Middle frontal gyrus (tissue), 1 donor: Measurements from ENCODE around the gene KCNH2.

Source experiments
- DNase-seq: peaks from one replicate; pipeline ENCODE4 v3.0.0-alpha.2; 2015; ENCODE audit warnings: low spot score; ENCODE audit errors: extremely low spot score

KCNH2 gene

DNA sequence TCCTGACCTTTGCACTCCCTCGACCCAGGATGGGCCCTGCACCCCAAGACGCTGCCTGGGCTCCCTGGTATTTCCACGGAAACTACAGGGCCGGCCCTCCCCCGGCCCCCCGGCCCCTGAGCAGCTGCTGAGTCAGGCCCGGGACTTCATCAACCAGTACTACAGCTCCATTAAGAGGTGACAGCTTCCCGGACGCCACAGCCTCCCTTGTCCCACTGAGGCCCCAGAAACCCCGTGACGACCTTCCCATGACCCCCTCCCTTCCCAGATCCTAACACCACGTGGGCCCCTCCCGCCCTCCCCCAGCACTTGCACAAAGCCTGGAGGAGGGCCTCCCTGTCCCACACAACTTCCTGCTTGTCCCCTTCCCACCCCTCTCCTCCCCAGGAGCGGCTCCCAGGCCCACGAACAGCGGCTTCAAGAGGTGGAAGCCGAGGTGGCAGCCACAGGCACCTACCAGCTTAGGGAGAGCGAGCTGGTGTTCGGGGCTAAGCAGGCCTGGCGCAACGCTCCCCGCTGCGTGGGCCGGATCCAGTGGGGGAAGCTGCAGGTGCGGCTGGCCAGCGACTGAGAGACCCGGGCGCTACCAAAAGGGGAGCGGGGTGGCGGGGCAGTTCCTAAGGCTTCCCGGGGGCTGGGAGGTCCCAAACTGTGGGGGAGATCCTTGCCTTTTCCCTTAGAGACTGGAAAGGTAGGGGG lies 18.4 kb upstream of the KCNH2 start:
- DNase-seq, result no peak

DNA sequence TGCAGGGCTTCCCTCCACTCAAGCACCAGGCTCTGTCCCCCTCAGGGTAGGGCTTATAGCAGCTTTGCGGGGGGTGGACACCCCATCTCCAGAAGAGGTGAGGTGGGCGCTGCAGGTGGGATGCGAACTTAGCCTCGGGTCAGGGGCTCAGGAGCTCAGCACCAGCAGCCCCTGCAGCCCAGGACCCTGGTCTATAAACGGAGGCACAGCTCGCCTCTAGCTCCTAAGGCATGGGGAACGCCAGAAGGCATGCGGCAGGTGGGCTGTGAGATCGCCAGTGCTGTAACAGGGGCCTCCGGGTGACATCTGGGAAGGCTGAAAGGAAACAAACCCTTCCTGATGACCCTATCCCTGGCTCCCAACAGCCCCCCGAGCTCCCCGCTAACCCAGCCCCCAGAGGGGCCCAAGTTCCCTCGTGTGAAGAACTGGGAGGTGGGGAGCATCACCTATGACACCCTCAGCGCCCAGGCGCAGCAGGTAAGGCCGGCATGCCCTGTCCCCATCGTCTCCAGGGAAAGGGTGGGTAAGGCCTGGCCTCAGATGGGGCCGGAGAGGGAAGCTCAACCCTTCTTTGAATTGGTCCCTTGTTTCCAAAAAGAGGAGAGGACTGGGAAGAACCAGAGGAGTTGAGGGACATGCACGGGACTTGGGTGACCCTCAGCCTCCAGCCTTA lies 16.9 kb upstream of the KCNH2 start:
- no peak for DNase-seq

DNA sequence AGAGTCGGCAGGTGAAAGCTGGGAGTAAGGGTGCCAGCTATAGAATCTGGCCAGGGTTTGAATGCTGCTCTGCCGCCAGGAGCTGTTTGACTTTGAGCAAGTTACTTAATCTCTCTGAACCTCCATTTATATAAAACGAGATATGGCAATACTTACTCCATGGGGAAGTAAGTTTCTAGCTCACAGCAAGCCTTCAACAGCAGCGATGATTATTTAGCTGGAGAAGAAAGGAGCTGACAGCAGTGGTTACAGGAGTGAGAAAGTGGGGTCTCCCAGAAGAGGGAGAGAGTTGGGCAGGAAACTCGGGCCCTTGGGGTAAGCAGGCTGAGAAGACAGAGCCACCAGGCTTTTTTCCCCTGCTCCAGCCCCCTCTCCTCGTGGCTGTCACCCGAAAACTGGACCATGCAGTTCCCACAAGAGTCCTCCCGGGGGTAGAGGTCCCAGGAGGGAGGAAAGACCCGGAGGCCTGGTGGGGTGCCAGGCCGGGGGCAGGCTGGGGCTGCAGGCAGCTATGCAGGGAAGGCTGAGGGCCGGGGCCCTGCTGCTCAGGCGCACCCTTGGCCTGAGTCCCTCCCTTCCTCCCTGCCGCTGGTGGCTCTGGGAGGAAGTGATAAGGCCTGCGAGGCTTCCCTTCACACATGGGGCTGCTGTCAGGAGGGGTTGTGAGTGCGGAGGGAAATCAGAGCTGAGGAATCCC lies 16.2 kb upstream of the KCNH2 start:
- DNase-seq, result no peak

DNA sequence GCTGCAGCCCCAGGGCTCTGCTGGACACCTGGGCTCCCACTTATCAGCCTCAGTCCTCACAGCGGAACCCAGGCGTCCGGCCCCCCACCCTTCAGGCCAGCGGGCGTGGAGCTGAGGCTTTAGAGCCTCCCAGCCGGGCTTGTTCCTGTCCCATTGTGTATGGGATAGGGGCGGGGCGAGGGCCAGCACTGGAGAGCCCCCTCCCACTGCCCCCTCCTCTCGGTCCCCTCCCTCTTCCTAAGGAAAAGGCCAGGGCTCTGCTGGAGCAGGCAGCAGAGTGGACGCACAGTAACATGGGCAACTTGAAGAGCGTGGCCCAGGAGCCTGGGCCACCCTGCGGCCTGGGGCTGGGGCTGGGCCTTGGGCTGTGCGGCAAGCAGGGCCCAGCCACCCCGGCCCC lies 15.4 kb upstream of the KCNH2 start:
- no peak for DNase-seq

DNA sequence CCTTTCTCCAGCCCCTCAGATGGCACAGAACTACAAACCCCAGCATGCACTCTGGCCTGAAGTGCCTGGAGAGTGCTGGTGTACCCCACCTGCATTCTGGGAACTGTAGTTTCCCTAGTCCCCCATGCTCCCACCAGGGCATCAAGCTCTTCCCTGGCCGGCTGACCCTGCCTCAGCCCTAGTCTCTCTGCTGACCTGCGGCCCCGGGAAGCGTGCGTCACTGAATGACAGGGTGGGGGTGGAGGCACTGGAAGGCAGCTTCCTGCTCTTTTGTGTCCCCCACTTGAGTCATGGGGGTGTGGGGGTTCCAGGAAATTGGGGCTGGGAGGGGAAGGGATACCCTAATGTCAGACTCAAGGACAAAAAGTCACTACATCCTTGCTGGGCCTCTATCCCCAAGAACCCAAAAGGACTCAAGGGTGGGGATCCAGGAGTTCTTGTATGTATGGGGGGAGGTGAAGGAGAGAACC lies 14.7 kb upstream of the KCNH2 start:
- DNase-seq, result no peak

DNA sequence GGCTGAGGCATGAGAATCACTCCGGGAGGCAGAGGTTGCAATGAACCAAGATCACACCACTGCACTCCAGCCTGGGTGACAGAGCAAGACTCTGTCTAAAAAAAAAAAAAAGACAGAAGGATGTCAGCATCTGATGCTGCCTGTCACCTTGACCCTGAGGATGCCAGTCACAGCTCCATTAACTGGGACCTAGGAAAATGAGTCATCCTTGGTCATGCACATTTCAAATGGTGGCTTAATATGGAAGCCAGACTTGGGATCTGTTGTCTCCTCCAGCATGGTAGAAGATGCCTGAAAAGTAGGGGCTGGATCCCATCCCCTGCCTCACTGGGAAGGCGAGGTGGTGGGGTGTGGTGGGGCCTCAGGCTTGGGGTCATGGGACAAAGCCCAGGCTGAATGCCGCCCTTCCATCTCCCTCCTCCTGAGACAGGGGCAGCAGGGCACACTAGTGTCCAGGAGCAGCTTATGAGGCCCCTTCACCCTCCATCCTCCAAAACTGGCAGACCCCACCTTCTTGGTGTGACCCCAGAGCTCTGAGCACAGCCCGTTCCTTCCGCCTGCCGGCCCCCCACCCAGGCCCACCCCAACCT lies 14.0 kb upstream of the KCNH2 start:
- DNase-seq, result no peak

DNA sequence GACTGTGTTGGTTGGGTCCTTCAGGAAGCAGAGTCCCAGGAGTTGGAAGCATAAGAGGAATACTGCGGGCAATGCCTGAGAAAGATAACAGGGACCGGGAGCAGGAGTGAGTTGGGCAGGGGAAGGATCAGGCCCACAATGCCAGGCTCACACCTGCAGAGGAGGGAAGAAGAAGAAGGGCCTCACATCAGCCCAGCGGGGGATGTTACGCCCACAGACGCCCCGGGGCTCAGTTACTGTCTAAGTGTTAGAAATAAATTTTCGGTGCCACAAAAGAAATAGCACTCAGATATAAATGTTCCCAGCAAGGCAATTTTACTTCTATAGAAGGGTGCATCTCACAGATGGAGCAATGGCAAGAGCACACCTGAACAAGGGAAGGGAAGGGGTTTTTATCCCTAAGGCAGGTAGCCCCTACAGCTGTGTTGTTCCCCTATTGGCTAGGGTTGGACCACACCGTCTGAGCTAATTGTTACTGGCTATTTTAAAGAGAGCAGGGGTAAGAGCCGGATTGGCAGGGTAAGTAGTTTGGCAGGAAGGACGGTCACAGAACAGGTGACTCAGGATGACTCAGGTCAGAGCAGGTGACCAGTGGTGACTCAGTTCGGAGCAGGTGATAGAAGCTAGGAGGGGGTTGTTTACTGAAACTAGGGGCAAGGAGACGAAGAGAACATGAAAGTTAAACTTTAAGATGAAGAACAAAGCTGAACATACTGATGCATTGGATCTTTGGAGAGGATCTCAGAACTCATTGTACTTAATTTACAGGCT lies 12.5 kb upstream of the KCNH2 start, which contains the start of gene NOS3:
TSS of gene NOS3 (plus strand) at position 602 of the 771 bp plus-strand sequence. CDS start 2,787 bp downstream, outside the sequence.
- DNase-seq, result no peak

DNA sequence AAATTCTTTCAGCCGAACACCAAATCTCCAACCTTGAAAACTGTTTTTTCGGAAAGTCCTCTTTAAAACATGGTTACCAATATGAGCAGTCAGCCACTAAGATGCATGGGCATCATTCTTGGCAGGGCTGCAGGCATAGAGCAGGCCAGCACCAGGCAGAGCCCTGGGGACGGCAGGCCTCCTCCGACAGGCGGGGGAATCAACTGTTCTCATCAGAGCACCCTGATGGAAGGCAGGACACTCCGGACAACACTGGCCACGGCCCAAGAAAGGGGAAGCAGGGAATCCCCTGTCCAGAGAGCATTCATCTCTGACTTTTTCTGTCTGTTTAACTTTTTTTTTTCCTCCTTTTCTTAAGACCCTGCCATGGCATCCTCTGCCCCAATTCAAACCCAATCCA lies 11.3 kb upstream of the KCNH2 start:
- no peak for DNase-seq

DNA sequence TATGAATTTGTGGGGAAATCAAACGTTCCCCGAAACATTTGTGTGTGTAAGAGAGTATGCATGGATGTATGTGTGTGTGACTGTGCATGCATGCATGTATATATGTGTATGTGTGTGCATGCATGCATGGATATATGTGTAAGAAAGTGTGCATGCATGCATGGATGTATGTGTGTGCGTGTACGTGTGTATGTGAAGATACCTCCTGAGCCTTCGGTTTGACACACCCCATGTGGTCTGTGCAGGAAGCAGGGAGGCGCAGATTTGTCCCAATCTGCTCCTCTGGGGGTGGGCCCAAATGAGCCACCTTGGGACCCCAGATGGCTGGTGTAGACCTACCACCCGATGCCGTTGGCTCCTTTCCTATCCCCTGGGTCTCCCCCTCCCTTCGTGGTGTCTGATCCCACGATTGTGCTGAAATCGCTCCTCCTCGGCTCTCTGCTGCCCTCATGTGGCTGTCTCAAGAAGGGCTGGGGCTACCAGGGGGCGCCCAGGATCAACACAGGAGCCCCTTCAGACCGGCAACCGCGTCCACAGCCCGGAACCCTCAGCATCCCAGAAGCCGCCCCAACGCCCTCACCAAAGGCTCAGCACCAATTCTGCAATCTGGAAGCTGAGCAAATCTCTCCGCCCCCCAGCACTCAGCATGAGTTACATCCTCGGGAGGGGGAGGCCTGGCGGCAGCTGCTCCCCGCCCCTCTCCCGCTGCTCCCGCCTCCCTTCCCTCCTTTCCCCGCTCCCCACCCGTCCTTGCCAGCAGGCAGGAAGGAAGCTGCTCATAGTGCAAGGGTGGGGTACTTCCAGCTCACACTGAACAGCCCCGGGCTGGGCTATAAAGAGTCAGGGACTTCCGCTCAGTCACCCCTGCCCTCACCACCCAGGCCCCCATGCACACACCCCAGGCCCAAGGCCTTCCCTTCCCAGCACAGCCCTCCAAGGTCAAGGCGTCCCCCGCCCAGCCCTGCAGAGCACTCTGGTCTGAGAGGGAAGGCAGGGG lies 10.4 kb upstream of the KCNH2 start:
- DNase-seq, result no peak

DNA sequence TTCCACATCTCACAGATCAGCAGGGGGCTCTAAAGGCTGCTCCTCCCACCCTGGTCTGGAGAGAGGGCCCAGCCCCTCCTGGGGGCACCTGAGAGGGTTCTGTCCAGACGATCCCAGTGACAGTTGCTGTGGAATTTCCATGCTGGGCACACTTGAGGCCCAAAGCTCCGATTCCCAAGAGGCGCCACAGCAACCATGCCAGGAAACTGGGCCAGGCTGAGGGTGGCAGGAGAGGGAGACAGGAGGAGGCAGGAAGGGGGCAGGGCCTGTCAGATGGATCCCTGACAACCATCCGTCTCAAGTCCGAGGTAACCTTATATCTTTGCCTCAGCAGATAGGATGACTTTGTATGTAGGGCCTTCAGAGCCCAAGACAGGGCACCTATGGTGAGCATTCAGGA lies 8.4 kb upstream of the KCNH2 start:
- no peak for DNase-seq

DNA sequence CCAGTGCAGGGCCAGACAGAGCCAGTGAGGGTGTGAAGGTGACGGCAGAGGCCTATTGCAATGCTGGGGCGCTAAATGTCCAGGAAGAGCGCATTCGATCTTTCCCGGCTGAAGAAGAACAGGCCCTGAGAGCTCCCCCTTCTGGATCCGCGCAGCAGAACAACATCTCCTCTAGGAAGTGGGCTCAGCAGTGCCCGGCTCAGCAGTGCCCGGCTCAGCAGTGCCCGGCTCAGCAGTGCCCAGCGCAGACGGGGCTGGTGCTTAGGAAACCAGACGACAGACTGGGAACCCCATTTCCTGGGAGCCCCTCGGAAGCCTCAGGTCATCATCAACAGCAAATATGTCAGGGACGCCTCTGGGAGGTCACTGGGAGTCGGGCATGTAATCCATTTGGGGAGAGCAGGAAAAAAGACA lies 8.0 kb upstream of the KCNH2 start:
- DNase-seq, result no peak

DNA sequence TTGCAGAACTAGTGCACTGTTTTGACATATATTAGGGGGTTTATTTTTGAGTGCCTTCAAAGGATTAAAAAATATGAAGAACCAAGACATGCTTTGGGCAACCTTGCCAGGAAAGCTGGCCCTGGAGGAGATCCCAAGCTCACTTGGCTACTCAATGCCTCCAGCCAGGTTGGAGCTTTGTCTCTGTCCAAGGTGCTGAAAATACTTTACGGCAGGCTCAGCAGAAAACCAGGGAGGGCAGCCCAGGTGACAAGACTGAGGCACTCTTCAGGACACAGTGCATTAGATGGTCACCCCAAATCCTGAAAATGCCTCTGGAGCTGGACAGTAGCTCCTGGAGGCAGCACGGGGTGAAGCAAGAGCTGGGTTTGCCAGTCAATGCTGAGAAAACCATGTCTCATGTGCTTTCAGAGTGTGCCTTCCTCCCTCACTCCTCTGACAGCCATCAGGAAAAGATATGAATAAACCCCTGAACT lies 5.8 kb upstream of the KCNH2 start:
- no peak for DNase-seq

DNA sequence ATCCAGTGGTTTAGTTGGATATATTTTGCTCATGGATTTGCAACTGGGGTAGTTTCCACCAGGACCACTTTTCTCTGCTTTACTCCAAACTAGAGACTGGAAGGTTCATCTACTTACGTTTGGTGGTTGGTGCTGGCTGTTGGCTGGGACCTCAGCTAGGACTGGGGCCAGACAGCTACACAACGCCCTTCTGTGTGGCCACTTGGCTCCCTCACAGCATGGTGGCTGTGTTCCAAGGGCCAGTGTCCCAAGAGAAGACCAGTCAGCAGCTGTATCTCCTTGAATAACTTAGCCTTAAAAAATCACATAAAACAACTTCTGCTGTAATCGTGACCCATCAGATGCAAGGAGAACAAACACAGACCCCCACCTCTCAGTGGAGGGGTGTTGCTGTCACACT lies 4.2 kb upstream of the KCNH2 start:
- DNase-seq, result peak; percentile 67

DNA sequence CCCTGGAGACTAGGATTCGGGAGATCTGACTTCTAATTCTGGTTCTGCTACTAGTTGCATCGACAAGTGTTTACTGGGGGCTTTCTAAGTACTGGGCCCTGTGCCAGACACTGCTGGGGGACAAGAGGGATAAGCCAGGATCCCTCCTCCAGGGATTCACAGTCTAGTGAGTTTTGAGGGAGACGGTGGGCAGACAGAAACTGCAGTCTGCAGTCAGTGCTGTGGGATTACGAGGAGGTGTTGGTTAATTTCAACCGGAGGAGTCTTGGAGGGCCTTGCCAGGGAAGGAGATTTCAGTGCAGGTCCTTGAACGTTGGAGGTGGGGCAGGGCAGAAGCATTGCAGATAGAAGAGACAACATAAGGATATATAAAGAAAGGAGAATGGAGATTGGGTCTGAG lies 3.5 kb upstream of the KCNH2 start:
- DNase-seq, result no peak

DNA sequence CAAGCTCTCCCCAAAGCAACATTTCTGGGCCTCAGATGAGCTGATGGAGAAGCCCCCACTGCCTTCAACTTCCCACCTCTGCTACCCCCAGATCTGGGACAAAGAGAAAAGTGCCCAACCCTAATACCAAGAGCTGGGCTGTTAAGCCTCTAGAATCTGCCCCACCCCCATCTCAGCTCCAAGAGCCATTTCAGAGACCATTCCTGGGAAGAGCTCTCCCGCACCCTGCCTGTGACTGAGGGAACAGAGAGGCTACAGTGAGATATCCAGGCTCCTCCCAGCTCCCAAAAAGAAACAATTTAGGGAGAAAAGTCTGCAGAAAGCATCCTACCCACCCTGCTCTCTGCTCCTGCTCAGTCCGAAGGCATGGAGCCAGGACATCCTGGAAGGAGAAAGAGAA lies 2.5 kb upstream of the KCNH2 start:
- DNase-seq, result no peak

DNA sequence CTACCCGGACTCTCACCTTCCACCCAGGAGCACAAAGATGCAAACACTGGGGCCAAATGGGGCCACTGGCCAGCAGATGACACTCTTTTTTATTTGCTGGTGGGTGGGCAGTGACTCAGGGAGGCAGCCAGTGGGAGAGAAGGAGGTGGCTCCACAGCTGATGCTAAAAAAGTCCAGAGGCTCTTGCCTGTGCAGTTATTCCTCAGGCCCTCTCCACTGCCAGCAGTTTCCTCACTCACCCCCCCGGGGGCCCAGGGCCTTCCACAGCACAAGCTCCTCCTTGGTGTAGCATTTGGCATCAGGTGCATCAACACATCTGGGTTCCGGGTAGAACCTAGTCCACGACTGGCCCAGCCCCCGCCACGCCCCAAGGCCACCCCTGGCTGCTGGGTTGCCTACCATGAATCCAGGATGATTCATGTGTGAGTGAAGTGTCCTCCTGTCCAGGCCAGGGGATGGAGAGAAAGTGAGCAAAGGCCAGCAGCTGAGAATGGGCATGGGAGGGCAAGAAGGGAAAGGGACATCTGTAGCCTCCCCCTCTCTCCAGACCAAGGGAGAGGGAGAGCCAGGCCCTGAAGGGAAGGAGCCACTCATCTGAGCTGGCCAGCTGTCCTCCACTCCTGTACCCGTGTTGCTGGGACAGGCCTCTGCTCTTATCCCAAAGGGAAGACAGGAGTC lies 1.7 kb upstream of the KCNH2 start:
- DNase-seq, result no peak

DNA sequence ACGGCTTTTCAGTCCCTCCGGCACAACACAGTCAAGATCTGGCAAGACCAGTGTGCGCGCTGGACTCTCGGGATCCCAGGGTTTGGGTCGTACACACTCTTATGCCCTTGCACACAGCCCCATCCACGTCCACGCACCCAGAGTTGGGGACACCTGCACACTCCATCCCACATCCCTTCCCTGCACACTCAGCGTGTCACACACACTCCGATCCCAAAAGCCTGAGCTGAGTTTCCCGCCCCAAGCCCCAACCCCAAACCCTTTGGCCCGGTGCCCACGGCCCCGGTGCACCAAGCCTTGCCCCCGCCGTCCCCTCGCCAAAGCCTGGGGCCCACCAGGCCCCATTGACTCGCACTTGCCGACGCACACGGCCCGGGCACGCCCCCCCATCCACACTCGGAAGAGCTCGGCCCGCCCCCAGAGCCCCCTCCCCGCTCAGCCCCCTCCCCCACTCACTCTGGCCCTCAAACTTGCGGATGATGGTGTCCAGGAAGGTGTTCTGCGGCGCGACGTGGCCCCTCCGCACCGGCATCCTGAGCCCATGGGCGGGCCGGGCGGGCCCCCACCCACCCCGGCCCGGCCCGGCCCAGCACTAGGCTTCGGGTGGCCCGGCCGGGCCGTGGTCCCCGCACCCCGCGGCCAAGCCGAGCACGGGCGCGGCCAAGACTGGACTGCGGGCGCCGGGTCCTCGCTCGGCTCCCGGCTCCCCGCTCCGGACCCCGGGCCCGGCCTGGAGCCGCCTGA lies 567 bp downstream of the KCNH2 start:
- no peak for DNase-seq

DNA sequence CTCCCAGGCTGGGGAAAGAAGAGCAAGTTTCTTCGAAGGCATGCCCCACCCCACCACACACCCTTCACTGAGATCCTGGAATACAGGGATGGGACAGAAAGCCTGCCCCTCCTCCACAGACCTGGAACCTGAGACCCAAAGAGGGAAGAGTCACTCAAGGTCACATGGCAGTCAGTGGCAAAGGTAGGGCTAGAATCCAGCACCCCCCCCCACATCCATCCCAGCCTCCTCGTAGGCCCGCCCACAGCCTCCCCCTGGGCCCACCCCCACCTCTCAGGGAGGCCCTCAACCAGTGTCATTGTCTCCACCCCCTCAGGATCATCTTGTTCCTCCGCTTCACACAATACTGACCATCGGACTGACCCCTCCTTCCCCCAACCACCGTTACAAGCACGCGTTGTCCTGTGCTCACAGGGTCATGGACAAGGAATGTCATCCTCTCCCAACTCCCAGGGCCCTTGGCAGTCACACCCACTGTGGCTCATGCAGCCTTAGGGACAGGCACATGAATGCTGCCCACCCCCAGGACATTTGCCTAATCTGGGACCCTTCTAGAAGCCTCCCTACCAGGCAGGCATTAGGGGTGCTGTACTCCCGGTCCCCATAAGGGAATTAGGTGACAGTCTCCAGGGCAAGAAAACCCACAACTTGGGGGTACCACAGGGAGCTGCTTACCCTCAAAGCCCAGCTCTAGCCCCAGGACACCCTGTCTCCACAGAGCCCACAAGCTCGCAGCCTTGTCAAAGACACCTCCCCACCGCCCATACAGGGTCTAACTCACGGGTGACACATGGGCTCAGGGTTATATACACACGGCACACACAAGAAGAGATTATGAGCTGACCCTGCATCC lies 1.4 kb downstream of the KCNH2 start:
- DNase-seq, result no peak
